Fibroblast of mammary gland (primary cell): ENCODE results near the gene RNF166.

Experiments
- DNase-seq: peaks from one replicate; pipeline ENCODE4 v3.0.0-alpha.2; 2010; ENCODE audit warnings: low read depth
- H3K4me3 ChIP-seq: 2 replicates; pipeline ENCODE4 v1.5.1; 2011; ENCODE audit warnings: low read depth, mild to moderate bottlenecking, low read length, moderate library complexity; ENCODE audit not compliant: control insufficient read depth
- TF ChIP-seq, protein P1 (sequence below): conservative IDR thresholded peaks from 2 replicates; pipeline ENCODE4 v1.5.1; 2011; ENCODE audit warnings: low read depth, low read length, inconsistent platforms; ENCODE audit not compliant: control insufficient read depth, insufficient read depth

Gene RNF166

DNA sequence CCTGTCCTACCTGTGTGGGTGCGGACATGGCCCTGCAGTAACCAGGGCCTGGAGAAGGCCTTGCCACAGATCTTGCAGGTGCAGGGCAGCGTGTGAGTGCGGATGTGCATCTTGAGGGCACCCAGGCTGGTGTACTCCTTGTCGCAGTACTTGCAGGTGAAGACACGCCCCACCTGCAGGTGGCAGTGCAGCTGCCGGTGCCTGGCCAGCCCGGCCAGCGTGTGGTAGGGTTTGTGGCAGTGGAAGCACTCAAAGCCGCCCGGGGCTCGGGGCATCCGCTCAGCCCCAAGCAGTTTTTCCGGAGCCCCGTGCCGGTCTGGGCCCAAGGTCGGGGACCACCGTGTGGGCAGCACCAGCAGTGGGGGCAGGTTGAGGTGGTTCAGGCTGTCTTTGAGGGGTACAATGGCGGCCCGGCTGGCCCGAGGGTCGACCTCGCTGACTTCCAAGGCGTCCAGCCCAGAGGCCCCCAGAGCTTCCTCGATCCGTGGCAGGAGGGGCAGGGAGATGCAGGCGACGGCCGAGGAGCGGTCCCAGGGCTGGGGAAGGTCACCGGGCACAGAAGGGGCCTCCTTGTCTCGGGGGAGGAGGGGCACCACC is 25.0 kb downstream of the RNF166 start:
- H3K4me3 ChIP-seq = no peak overlapping the region
- no peak for DNase-seq
- TF ChIP-seq, protein P1, sequence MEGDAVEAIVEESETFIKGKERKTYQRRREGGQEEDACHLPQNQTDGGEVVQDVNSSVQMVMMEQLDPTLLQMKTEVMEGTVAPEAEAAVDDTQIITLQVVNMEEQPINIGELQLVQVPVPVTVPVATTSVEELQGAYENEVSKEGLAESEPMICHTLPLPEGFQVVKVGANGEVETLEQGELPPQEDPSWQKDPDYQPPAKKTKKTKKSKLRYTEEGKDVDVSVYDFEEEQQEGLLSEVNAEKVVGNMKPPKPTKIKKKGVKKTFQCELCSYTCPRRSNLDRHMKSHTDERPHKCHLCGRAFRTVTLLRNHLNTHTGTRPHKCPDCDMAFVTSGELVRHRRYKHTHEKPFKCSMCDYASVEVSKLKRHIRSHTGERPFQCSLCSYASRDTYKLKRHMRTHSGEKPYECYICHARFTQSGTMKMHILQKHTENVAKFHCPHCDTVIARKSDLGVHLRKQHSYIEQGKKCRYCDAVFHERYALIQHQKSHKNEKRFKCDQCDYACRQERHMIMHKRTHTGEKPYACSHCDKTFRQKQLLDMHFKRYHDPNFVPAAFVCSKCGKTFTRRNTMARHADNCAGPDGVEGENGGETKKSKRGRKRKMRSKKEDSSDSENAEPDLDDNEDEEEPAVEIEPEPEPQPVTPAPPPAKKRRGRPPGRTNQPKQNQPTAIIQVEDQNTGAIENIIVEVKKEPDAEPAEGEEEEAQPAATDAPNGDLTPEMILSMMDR = peak; percentile 6

DNA sequence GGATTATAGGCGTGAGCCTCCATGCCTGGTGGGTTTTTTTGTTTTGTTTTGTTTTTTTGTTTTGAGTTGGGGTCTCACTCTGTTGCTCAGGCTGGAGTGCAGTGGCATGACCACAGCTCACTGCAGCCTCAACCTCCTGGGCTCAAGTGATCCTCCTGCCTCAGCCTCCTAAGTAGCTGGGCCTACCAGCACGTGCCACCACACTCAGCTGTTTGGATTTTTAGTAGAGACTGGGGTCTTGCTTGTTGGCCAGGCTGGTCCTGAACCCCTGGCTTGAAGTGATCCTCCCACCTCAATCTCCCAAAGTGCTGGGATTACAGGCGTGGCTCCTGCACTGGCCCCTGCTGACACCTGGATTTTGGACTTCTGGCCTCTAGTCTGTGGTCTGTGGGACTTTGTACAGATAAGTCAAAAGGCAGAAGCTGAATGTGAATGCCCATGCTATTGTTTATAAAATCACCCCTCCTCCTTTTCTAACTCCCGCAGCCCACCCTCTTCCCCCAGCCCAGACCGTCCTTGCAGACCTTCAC is 25.6 kb downstream of the RNF166 start:
- H3K4me3 ChIP-seq = no peak overlapping the region
- TF ChIP-seq, protein P1 = no peak
- DNase-seq = no peak

DNA sequence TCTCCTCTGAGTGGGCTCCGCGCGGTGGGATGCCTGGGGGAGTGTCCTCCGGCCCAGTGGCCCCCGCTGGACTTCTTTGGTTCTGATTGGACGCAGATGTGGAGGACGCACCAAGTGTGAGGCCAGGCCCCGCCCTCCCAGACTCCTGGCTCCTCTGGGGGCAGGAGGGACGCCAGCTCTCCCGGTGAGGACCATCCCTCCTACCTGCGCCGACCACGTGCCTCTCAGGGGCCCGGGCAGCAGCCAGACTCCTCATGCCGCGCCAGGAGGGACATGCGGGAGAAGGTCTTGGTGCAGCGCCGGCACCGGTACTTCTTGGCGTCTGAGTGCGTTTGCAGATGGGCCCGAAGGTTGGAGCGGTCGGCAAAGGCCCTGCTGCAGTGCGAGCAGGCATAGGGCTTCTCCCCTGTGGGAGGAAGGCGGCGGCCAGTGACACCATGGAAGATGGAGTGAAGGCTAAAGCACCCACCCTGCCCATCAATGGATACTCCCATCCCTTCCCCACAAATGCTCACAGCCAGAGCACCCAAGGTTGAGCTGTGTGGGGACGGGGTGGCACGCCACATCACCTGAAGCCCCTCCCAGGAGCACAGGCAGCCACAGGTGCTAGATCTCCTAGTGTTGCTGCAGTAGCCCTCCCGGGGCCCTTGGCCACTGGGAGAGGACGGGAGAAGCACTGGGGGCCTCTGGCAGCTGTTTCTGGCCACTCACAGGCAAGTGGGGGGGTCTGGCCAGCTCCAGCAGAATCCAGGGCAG is 27.8 kb downstream of the RNF166 start:
- TF ChIP-seq, protein P1 = no peak
- no peak for DNase-seq
- H3K4me3 ChIP-seq = no peak overlapping the region

DNA sequence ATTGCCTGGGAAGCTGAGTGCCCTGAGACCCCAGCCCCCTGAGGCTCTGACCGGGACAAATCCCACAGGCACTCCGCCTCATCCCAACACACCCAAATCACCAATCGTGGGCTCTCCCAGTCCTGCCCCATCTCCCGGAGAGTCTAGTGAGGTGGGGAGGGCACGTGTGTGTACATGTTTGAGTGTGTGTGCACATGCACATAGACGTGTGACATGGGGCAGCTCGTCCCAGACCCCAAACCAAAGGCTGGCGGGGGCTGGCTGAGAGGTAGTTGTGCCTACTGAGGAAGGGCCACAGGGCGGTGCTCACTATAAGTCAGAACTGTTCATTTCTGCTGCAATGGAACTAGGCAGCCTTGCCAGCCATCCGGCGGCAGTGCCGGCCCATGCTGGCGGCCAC is 28.5 kb downstream of the RNF166 start:
- TF ChIP-seq, protein P1 = no peak
- DNase-seq = no peak
- no peak overlapping the region for H3K4me3 ChIP-seq

DNA sequence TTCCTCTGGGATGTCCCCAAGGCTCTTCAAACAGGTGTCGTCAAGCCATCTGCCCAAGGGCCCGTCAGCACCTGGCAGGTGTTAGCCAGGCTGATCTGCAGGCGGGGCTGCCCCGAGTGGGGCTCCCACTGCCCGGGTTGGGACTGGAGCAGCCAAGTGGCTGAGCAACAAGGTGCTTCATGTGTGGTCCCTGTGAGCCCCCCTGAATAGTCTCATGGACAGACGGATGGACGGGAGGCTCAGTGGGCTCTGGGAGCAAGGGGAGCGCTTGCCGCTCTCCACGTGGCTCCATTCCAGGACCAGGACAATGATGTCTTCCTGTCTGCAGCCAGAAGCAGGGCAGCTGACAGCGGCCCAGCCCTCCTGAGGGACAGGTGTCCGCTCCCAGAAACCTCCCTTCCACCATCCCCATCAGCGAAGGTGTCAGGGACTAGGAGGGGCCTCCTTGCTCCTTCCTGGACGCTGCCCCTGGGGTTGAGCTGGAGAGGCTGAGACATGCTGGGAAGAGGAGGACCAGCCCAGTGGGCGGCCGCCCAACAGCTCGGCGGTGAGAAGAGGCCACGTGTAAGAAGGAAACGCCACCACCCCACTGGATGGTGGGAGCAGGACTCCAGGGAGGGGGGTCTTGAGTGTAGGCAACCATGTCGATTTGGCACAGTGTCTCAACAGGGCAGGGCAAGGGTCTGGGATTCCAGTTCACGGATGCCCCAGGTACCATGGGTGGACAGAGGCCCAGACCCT is 29.5 kb downstream of the RNF166 start:
- DNase-seq = no peak
- TF ChIP-seq, protein P1 = no peak

DNA sequence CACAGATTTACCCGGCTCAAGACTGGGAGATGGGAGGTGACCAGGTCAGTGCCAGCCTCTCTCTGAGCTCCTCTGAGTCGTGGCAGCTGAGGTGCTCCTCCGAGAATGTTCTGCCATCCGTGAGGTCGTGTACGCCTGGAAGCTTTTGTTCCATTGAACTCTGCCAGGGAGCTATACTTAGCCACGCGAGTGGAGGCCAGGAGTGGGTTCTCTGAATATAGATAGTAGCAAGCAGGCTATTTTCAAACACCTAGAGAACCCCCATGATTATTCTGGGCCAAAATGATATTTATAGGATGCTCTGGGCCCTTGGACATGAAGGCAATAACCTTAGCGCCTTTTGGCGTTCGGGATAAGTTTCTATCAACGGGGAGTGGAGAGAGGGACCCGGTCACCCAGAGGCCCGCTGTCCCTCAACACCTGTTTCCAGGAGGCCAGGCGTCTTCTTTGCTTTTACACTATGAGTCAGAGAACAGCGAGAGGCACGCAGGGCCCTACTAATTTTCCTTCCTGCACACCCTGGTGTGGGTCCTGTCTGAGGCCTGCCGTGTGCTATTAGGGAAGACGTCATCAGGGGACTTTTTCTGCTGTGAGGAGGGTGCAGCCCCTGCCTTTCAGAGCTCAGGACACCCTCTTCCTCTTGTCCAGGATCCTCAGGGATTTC is 32.4 kb downstream of the RNF166 start:
- TF ChIP-seq, protein P1 = no peak
- H3K4me3 ChIP-seq = no peak overlapping the region
- no peak for DNase-seq

More for the DNA sequence above, 29.5 kb downstream of the RNF166 start:
- H3K4me3 ChIP-seq = no peak overlapping the region
